Sigmoid colon (tissue), 4 donors: ENCODE measurements around the gene FOXP3.

Experiments used
- CTCF ChIP-seq, 4 experiments: fragments of 450-650 bp in 3 of 4; fragments of 200-600 bp in 1 of 4; IDR thresholded peaks; one replicate each; pipeline ENCODE4 v1.5.1; 2016 to 2019; ENCODE audit warnings: antibody characterized with exemption in 4 of 4, mild to moderate bottlenecking in 3 of 4, moderate library complexity in 2 of 4
- POLR2AphosphoS5 ChIP-seq, 4 donors: sonication (generic); formaldehyde crosslinking; IDR thresholded peaks; one replicate each; pipeline ENCODE4 v1.6.1; 2017; ENCODE audit warnings: antibody characterized with exemption in 4 of 4

- no peak for TF ChIP-seq POLR2AphosphoS5 (IDR thresholded peaks at IDR 0.05)
- TF ChIP-seq CTCF (IDR thresholded peaks at IDR 0.05): no peak
These were observed 38.7 kb downstream of the FOXP3 start for GRCh38 chrX:49225858-49226257.
